GM12878 (cell line): Measurements from ENCODE around the gene GLB1L. TPM values are rescaled to one million over a fixed set of nuclear protein-coding genes. Genes with fewer than 3 reads are reported as not detected.
A peak's percentile ranks its signal among the peaks of the same experiment; 100 is the strongest.

Experiments
- ATAC-seq: fragments of 200-7000 bp; cut with Tn5 transposase; 3 replicates; pipeline ENCODE4 v1.9.1; 2020; ENCODE audit warnings: mild to moderate bottlenecking, moderate library complexity
- BruUV-seq: library from RNA; stranded (reverse); fragments of 400-500 nt; replicated peaks from 2 replicates; lab custom pipeline; 2021; lab: Mats Ljungman, UMichigan
- CTCF ChIA-PET: fragments of 300-600 bp; sonication (Branson Sonifier 250); formaldehyde crosslinking; extraction: SDS; loops from one replicate; lab custom pipeline; 2021; ENCODE audit warnings: inconsistent platforms; lab: Yijun Ruan, JAX
- POLR2A ChIA-PET: fragments of 350-600 bp; formaldehyde crosslinking; extraction: SDS; loops from one replicate; lab custom pipeline; 2021; ENCODE audit warnings: inconsistent platforms; lab: Charles Lee
- RAD21 ChIA-PET: fragments of 300-600 bp; sonication (Branson Sonifier 250); formaldehyde crosslinking; loops from one replicate; lab custom pipeline; 2023; ENCODE audit warnings: antibody characterized with exemption; ENCODE audit not compliant: unreplicated experiment; lab: Charles Lee
- SMC1A ChIA-PET: fragments of 300-600 bp; sonication (Branson Sonifier 250); formaldehyde crosslinking; loops from one replicate; lab custom pipeline; 2023; ENCODE audit not compliant: unreplicated experiment, uncharacterized antibody; lab: Charles Lee
- DNase-seq: peaks from one replicate; pipeline ENCODE4 v3.0.0-alpha.2; 2011; ENCODE audit warnings: low read depth, low spot score
- FAIRE-seq: peaks from 3 replicates; lab custom pipeline; 2011; peaks lifted over from hg19 to GRCh38; lab: Jason Lieb, UNC
- H2AFZ ChIP-seq: 2 replicates; pipeline ENCODE4 v1.6.0; 2011; ENCODE audit warnings: low read depth, low read length, control low read depth; ENCODE audit not compliant: control insufficient read depth
- H3K27ac ChIP-seq: 2 replicates; pipeline ENCODE4 v1.5.1; 2011; ENCODE audit warnings: control low read depth; ENCODE audit not compliant: control insufficient read depth, insufficient read depth
- H3K27me3 ChIP-seq, 2 experiments: replicated peaks in 1 of 2; 2 replicates each; pipeline versions ENCODE4 v1.6.0 to v1.6.1; 2011; ENCODE audit warnings: low read length in 1 of 2; ENCODE audit not compliant: control insufficient read depth in 2 of 2, insufficient read depth in 2 of 2
- H3K36me3 ChIP-seq, 2 experiments: 2 replicates each; pipeline ENCODE4 v1.5.1; 2011; ENCODE audit warnings: low read length in 1 of 2; ENCODE audit not compliant: control insufficient read depth in 2 of 2, insufficient read depth in 2 of 2
- H3K4me1 ChIP-seq: 2 replicates; pipeline ENCODE4 v1.6.1; 2011; ENCODE audit warnings: mild to moderate bottlenecking, low read length, moderate library complexity, mixed read lengths; ENCODE audit not compliant: control insufficient read depth, insufficient read depth
- H3K4me2 ChIP-seq: 2 replicates; pipeline ENCODE4 v1.6.0; 2011; ENCODE audit warnings: control low read depth; ENCODE audit not compliant: control insufficient read depth, insufficient read depth
- H3K4me3 ChIP-seq: fragments of 200-600 bp; sonication (generic); 2 replicates; pipeline ENCODE4 v1.5.1; 2016
- H3K79me2 ChIP-seq: 2 replicates; pipeline ENCODE4 v1.6.0; 2011; ENCODE audit warnings: low read length; ENCODE audit not compliant: control insufficient read depth, insufficient read depth
- H3K9ac ChIP-seq: 2 replicates; pipeline ENCODE4 v1.8.0; 2011; ENCODE audit warnings: low read length, control low read depth, mixed read lengths; ENCODE audit not compliant: control insufficient read depth, insufficient read depth
- H3K9me3 ChIP-seq: replicated peaks from 3 replicates; pipeline ENCODE4 v1.5.1; 2011; ENCODE audit warnings: mild to moderate bottlenecking, low read length; ENCODE audit not compliant: control insufficient read depth, insufficient read depth
- H4K20me1 ChIP-seq: 2 replicates; pipeline ENCODE4 v1.6.0; 2011; ENCODE audit not compliant: control insufficient read depth, insufficient read depth
- BMI1 ChIP-seq: fragments of 450-650 bp; IDR thresholded peaks from 2 replicates; pipeline ENCODE4 v1.6.1; 2016; ENCODE audit warnings: mild to moderate bottlenecking, moderate library complexity, borderline replicate concordance
- IRF5 ChIP-seq: fragments of 450-650 bp; IDR thresholded peaks from 2 replicates; pipeline ENCODE4 v1.6.1; 2017; ENCODE audit warnings: borderline replicate concordance
- JUNB ChIP-seq: IDR thresholded peaks from 2 replicates; pipeline ENCODE4 v1.6.1; 2016; ENCODE audit warnings: antibody characterized with exemption, mild to moderate bottlenecking
- JUND ChIP-seq: IDR thresholded peaks from 2 replicates; pipeline ENCODE4 v1.6.1; 2012; ENCODE audit warnings: low read depth, mild to moderate bottlenecking, low read length, improper control_type of control experiment, moderate library complexity
- NR2C2 ChIP-seq: IDR thresholded peaks from 2 replicates; pipeline ENCODE4 v1.6.1; 2011; ENCODE audit warnings: borderline replicate concordance, low read depth; ENCODE audit not compliant: control insufficient read depth, insufficient read length
- POLR2A ChIP-seq: IDR thresholded peaks from 2 replicates; pipeline ENCODE4 v1.6.1; 2011; ENCODE audit warnings: low read depth, mild to moderate bottlenecking, low read length
- ZNF384 ChIP-seq: IDR thresholded peaks from 2 replicates; pipeline ENCODE4 v1.6.1; 2012; ENCODE audit warnings: low read depth, mild to moderate bottlenecking, low read length, improper control_type of control experiment, borderline replicate concordance
- WGBS: methylation state at CpG from one replicate; pipeline ENCODE4 v1.1.6; 2016; ENCODE audit warnings: low lambda C conversion rate; ENCODE audit not compliant: insufficient replicate concordance, insufficient coverage; ENCODE audit errors: missing lambda C conversion rate; 5-methylcytosine and 5-hydroxymethylcytosine counted together
- in situ Hi-C: fragments of 300-500 bp; cut with MboI; formaldehyde crosslinking; loops from 9 replicates; pipeline ENCODE4 v1.14.3; 2018; ENCODE audit warnings: mixed read lengths
- intact Hi-C: fragments of 100-400 bp; cut with micrococcal nuclease; formaldehyde crosslinking; loops from one replicate; pipeline ENCODE4 v1.14.2; 2022; ENCODE audit not compliant: unreplicated experiment
- polyA plus RNA-seq, 11 experiments: library from polyadenylated mRNA; depleted of rRNA in 4 of 11; unstranded in 6 of 11; stranded (reverse) in 5 of 11; fragments of >200 nt; fragmentation: Nextera tagmentation in 4 of 11; fragmentation: Illumina TruSeq in 1 of 11; extraction: Ambion mirVana in 4 of 11; extraction: Trizol in 1 of 11; gene quantifications; 1 replicate in 1 of 11; 2 replicates in 10 of 11; pipeline versions ENCODE4 v1.2.1 to v1.2.3, GENCODE V29; 2011 to 2016; ENCODE audit warnings: inconsistent platforms in 2 of 11, missing spikeins in 2 of 11, low read depth in 1 of 11
- total RNA-seq, 4 experiments: library from RNA; depleted of rRNA in 3 of 4; stranded (reverse); fragments of >200 nt in 3 of 4; fragmentation: Illumina TruSeq in 1 of 4; extraction: Trizol in 1 of 4; gene quantifications; 2 replicates each; pipeline versions ENCODE4 v1.2.1 to v1.2.3, GENCODE V29; 2013 to 2021
- TF ChIP-seq, protein P1 (sequence below): fragments of 450-650 bp; IDR thresholded peaks from 2 replicates; pipeline ENCODE4 v1.6.1; 2017; ENCODE audit warnings: antibody characterized with exemption, mild to moderate bottlenecking, moderate library complexity

Gene GLB1L
- total and polyA plus RNA-seq, 10 of the 15 experiments (the other 5 are each of a cell fraction or from before 2014, with no cell fraction given), result 0.29 to 4.6 (median 2.7) TPM

GRCh38 chr2:219215871-219216534 is 29.2 kb downstream of the GLB1L start:
- H3K27me3 ChIP-seq, result no peaks in the 10 kb centered on the region
- no peak overlapping the region for H3K4me3 ChIP-seq
- no peak overlapping the region for H3K9ac ChIP-seq
- no peak for ATAC-seq
- peaks cover 14% of the 10 kb centered on the region for H3K79me2 ChIP-seq
- no TSS peak for BruUV-seq
- intact Hi-C loops (no loop called here), in situ Hi-C loops (no loop called here)
- H3K9me3 ChIP-seq, result no peaks in the 10 kb centered on the region
- ChIA-PET POLR2A (interaction anchor here (0.5 to 3.8 kb wide), 6 partner anchors 9 to 40 kb away, joined by 3 to 21 read pairs (median 4); partner anchors contain the start of genes ANKZF1, ATG9A, CNPPD1 and TUBA4B), RAD21 (interaction anchor here (1.3 kb wide), 1 partner anchor 40 kb away, joined by 4 read pairs; the partner anchor contains the start of gene CNPPD1), SMC1A (interaction anchor here (0.7 to 2.4 kb wide), 3 partner anchors 10 to 79 kb away, joined by 3 to 9 read pairs (median 7); partner anchors contain the start of gene ZFAND2B), CTCF (interaction anchor here (0.8 to 3.2 kb wide), 9 partner anchors 9 to 136 kb away, joined by 3 to 14 read pairs (median 4); partner anchors contain the start of gene ZFAND2B)
- H3K4me2 ChIP-seq, result peak overlapping the region; percentile 99; the same call in 1 of the 2 replicates
- WGBS, result over 99% methylated on average over 27 of the region's 27 CpGs
- no peaks in the 10 kb centered on the region; the same call in 1 of the 2 replicates for H4K20me1 ChIP-seq
- H2AFZ ChIP-seq, result no peak overlapping the region
- TF ChIP-seq JUND (no peak), POLR2A (0 out of 2 replicates have a peak, but pooled peaks have one; percentile 30)
- H3K36me3 ChIP-seq, result peaks cover 1 to 18% of the 10 kb centered on the region in 2 experiments
- H3K27ac ChIP-seq, result no peak overlapping the region
- no peak for DNase-seq
- H3K4me1 ChIP-seq, result peaks cover 16% of the 10 kb centered on the region
- no peak for FAIRE-seq

DNA sequence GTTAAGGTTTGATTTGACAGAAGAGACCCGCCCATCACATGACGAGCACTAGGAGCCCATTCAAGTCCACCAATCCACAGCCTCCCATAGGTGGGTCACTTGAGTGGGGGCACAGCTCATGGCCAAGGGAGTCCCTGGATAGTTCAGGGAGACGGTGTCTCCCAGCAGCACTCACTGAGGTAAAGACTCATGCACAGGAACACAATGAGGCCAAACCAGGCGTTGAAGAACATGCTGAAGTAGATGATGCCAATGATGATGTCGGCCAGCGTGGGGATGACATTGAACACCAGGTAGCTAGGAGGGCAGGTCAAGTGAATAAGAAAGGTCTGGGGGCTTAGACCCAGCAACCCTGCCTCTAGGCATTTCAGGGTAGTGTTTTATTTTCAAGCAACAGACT is 30.5 kb downstream of the GLB1L start:
- Histone ChIP-seq H2AFZ (no peak overlapping the region), H3K27ac (no peak overlapping the region), H3K27me3 (no peaks in the 10 kb centered on the region), H3K4me1 (peaks cover 16% of the 10 kb centered on the region), H3K4me2 (no peak overlapping the region), H3K79me2 (peaks cover 14% of the 10 kb centered on the region), H4K20me1 (no peaks in the 10 kb centered on the region; the same call in 1 of the 2 replicates), H3K4me3 (no peak overlapping the region), H3K9me3 (no peaks in the 10 kb centered on the region), H3K9ac (no peak overlapping the region), H3K36me3 (peaks cover 0 to 15% of the 10 kb centered on the region in 2 experiments; a peak in 3 of 4 replicates)
- no TSS peak for BruUV-seq
- POLR2A ChIA-PET, result no interaction called here
- SMC1A ChIA-PET, result no interaction called here
- ATAC-seq (no peak), FAIRE-seq (no peak), DNase-seq (no peak)
- RAD21 ChIA-PET, result no interaction called here
- intact Hi-C loops (no loop called here), in situ Hi-C loops (no loop called here)
- CTCF ChIA-PET, result interaction anchor here (0.6 to 3.2 kb wide), 5 partner anchors 9 to 84 kb away, joined by 3 to 14 read pairs (median 4); no protein-coding TSS in a partner anchor
- WGBS, result 91% methylated on average over 6 of the region's 6 CpGs
- TF ChIP-seq ZNF384 (no peak), IRF5 (no peak), BMI1 (no peak), JUNB (no peak), POLR2A (0 out of 2 replicates have a peak, but pooled peaks have one; percentile 21), NR2C2 (no peak)
- TF ChIP-seq, protein P1, sequence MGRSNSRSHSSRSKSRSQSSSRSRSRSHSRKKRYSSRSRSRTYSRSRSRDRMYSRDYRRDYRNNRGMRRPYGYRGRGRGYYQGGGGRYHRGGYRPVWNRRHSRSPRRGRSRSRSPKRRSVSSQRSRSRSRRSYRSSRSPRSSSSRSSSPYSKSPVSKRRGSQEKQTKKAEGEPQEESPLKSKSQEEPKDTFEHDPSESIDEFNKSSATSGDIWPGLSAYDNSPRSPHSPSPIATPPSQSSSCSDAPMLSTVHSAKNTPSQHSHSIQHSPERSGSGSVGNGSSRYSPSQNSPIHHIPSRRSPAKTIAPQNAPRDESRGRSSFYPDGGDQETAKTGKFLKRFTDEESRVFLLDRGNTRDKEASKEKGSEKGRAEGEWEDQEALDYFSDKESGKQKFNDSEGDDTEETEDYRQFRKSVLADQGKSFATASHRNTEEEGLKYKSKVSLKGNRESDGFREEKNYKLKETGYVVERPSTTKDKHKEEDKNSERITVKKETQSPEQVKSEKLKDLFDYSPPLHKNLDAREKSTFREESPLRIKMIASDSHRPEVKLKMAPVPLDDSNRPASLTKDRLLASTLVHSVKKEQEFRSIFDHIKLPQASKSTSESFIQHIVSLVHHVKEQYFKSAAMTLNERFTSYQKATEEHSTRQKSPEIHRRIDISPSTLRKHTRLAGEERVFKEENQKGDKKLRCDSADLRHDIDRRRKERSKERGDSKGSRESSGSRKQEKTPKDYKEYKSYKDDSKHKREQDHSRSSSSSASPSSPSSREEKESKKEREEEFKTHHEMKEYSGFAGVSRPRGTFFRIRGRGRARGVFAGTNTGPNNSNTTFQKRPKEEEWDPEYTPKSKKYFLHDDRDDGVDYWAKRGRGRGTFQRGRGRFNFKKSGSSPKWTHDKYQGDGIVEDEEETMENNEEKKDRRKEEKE, result no peak
